MM.1S (cell line): Measurements from ENCODE around the gene INO80B.

Experiments
- DNase-seq: peaks from one replicate; pipeline ENCODE4 v3.0.0-alpha.2; 2015
- H2AFZ ChIP-seq: fragments of 300-600 bp; sonication (generic); 2 replicates; pipeline ENCODE4 v1.6.0; 2016; ENCODE audit warnings: antibody characterized with exemption, low read length
- H3F3A ChIP-seq: fragments of 300-600 bp; sonication (generic); 2 replicates; pipeline ENCODE4 v1.6.1; 2016; ENCODE audit warnings: mild to moderate bottlenecking, antibody characterized with exemption, low read length, moderate library complexity, mixed read lengths; ENCODE audit not compliant: insufficient read depth
- H3K27ac ChIP-seq: fragments of 300-600 bp; sonication (generic); 2 replicates; pipeline ENCODE4 v1.5.1; 2016; ENCODE audit warnings: mild to moderate bottlenecking, low read length
- H3K27me3 ChIP-seq: fragments of 300-600 bp; sonication (generic); replicated peaks from 2 replicates; pipeline ENCODE4 v1.6.0; 2016; ENCODE audit warnings: low read length; ENCODE audit not compliant: insufficient read depth
- H3K36me3 ChIP-seq: fragments of 300-600 bp; sonication (generic); replicated peaks from 2 replicates; pipeline ENCODE4 v1.6.1; 2016; ENCODE audit warnings: mild to moderate bottlenecking, low read length, mixed read lengths; ENCODE audit not compliant: insufficient read depth
- H3K4me1 ChIP-seq: fragments of 300-600 bp; sonication (generic); 2 replicates; pipeline ENCODE4 v1.6.1; 2016; ENCODE audit warnings: low read length, mixed read lengths
- H3K4me2 ChIP-seq: fragments of 300-600 bp; sonication (generic); 2 replicates; pipeline ENCODE4 v1.6.0; 2016; ENCODE audit warnings: low read depth, low read length
- H3K4me3 ChIP-seq: fragments of 300-600 bp; sonication (generic); 2 replicates; pipeline ENCODE4 v1.5.1; 2016; ENCODE audit warnings: low read length, mixed read lengths
- H3K79me2 ChIP-seq: fragments of 300-600 bp; sonication (generic); 2 replicates; pipeline ENCODE4 v1.6.1; 2016; ENCODE audit warnings: mixed run types, low read length, mixed read lengths
- H3K9ac ChIP-seq: fragments of 300-600 bp; sonication (generic); 2 replicates; pipeline ENCODE4 v1.6.1; 2016; ENCODE audit warnings: low read length, mixed read lengths
- H3K9me2 ChIP-seq: fragments of 300-600 bp; sonication (generic); replicated peaks from 2 replicates; pipeline ENCODE4 v1.6.1; 2016; ENCODE audit warnings: mild to moderate bottlenecking, low read length, mixed read lengths; ENCODE audit not compliant: insufficient read depth
- H3K9me3 ChIP-seq: fragments of 300-600 bp; sonication (generic); replicated peaks from 2 replicates; pipeline ENCODE4 v1.6.1; 2016; ENCODE audit warnings: mild to moderate bottlenecking, low read length, mixed read lengths; ENCODE audit not compliant: insufficient read depth
- H4K20me1 ChIP-seq: fragments of 300-600 bp; sonication (generic); 2 replicates; pipeline ENCODE4 v1.6.1; 2016; ENCODE audit warnings: mild to moderate bottlenecking, low read length, moderate library complexity, mixed read lengths; ENCODE audit not compliant: insufficient read depth
- EZH2 ChIP-seq: fragments of 300-600 bp; sonication (generic); optimal IDR thresholded peaks from 2 replicates; pipeline ENCODE3; 2017; ENCODE audit warnings: low read depth, mild to moderate bottlenecking, antibody characterized with exemption, low read length, mixed read lengths
- EZH2phosphoT487 ChIP-seq: fragments of 300-600 bp; sonication (generic); IDR thresholded peaks from 2 replicates; pipeline ENCODE4 v1.6.1; 2018; ENCODE audit warnings: antibody characterized with exemption, low read length
- TF ChIP-seq, protein P1 (sequence below): fragments of 300-600 bp; sonication (generic); IDR thresholded peaks from 2 replicates; pipeline ENCODE4 v1.5.1; 2016; ENCODE audit warnings: antibody characterized with exemption, low read length, mixed read lengths

INO80B gene

DNA sequence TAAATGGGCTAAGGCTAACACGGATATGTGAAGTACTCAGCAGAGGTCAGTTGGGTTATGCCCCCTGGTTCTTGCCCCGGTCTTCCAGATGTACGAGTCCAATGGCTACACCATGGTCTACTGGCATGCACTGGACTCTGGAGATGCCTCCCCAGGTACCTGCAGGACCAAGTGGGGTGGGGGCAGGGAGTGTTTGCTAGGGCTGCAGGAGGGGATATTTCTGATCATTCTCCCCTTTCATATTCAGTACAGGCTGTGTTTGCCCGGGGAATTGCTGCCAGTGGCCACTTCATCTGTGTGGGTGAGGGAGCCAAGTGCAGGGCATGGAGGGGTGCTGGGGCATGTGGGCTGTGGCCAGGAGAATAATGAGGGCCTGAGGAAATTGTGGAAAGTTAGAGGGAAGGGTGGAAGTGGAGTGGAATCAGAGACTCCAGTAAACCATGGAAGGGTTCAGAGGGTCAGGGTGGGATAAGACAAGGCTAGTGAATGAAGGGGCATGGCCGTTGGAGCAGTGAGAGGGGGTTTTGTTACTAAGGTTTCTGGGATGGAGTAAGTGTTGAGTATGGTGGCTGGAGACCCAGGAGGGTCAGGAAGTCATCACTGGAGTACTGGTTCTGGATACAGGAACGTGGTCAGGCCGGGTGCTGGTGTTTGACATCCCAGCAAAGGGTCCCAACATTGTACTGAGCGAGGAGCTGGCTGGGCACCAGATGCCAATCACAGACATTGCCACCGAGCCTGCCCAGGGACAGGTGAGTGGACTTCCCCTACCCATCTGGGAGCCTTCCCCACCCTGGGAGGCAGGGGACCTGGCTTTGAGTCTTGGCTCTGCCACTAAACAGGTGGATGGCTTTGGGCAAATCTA, 31.4 kb upstream of the INO80B start:
- Histone ChIP-seq H3K9me3 (no peaks in the 10 kb centered on the region), H4K20me1 (no peaks in the 10 kb centered on the region), H3K4me1 (peaks cover 10% of the 10 kb centered on the region), H3K4me2 (no peak overlapping the region), H2AFZ (no peak overlapping the region), H3K9me2 (no peaks in the 10 kb centered on the region), H3K27ac (no peak overlapping the region), H3K27me3 (no peaks in the 10 kb centered on the region), H3K79me2 (no peaks in the 10 kb centered on the region), H3K9ac (no peak overlapping the region), H3K36me3 (no peaks in the 10 kb centered on the region), H3K4me3 (no peak overlapping the region), H3F3A (peaks cover 8% of the 10 kb centered on the region; the same call in 1 of the 2 replicates)
- TF ChIP-seq, protein P1, sequence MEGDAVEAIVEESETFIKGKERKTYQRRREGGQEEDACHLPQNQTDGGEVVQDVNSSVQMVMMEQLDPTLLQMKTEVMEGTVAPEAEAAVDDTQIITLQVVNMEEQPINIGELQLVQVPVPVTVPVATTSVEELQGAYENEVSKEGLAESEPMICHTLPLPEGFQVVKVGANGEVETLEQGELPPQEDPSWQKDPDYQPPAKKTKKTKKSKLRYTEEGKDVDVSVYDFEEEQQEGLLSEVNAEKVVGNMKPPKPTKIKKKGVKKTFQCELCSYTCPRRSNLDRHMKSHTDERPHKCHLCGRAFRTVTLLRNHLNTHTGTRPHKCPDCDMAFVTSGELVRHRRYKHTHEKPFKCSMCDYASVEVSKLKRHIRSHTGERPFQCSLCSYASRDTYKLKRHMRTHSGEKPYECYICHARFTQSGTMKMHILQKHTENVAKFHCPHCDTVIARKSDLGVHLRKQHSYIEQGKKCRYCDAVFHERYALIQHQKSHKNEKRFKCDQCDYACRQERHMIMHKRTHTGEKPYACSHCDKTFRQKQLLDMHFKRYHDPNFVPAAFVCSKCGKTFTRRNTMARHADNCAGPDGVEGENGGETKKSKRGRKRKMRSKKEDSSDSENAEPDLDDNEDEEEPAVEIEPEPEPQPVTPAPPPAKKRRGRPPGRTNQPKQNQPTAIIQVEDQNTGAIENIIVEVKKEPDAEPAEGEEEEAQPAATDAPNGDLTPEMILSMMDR, result no peak
- no peak for TF ChIP-seq EZH2phosphoT487
- no peak for TF ChIP-seq EZH2
- no peak for DNase-seq

DNA sequence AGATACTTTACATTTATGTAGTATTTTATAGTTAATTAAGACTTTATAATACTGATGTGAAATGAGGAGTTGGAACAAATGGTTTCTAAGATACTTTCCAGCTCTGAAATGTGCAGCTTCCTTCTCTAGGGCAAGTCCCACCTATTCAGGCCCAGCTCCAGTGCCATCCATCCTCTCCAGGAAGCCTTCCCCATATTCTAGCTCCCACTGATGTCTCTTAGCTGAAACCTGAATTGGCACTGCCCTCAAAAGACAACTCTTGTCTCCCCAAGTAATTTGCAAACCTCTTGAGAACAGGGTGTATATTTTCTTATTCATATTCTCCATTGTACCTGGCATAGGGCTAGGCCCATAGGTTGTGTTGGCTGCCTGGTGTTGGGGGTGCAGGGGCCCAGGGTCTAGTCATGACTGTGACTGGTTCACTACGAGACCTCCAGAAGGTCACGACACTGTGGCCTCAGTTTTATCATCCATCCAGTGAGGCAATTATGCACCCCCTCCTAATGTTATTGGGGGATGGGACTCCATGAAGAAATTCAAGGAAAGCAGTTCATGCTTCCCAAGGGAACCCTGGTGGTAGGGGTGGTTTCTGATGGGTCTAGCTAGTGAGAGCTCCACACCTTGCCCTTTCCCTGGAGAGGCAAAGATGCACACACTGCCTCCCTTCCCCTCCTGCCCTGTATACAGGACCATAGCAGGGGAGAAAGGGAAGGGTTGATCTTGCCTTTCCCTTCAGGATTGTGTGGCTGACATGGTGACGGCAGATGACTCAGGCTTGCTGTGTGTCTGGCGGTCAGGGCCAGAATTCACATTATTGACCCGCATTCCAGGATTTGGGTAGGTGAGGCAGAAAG, 30.5 kb upstream of the INO80B start:
- Histone ChIP-seq H3K9ac (no peak overlapping the region), H3K9me3 (no peaks in the 10 kb centered on the region), H3K4me2 (no peak overlapping the region), H3K79me2 (no peaks in the 10 kb centered on the region), H3K27me3 (no peaks in the 10 kb centered on the region), H3K9me2 (no peaks in the 10 kb centered on the region), H3F3A (peaks cover 8% of the 10 kb centered on the region; the same call in 1 of the 2 replicates), H3K4me3 (no peak overlapping the region), H3K36me3 (no peaks in the 10 kb centered on the region), H3K4me1 (peaks cover 10% of the 10 kb centered on the region), H2AFZ (no peak overlapping the region), H3K27ac (no peak overlapping the region), H4K20me1 (no peaks in the 10 kb centered on the region)
- TF ChIP-seq, protein P1, result no peak
- TF ChIP-seq EZH2 (no peak), EZH2phosphoT487 (no peak)
- DNase-seq, result no peak

DNA sequence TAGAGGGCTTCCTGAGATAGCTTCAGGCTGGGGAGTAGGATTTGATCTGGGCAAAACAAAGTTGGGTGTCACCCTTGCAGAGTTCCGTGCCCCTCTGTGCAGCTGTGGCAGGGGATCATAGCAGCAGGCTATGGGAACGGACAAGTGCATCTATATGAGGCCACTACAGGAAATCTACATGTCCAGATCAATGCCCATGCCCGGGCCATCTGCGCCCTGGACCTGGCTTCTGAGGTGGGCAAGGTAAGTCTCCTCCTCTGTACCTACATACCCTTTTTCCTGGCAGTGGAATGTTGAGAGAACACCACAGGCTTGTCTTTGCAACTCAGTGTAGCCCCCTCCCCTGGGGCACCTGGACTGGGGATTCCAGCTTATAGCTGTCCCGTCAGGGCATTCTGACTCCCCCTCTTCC, 29.9 kb upstream of the INO80B start:
- Histone ChIP-seq H3K9ac (no peak overlapping the region), H3K9me3 (no peaks in the 10 kb centered on the region), H3K36me3 (no peaks in the 10 kb centered on the region), H3K27me3 (no peaks in the 10 kb centered on the region), H2AFZ (no peak overlapping the region), H3K79me2 (no peaks in the 10 kb centered on the region), H3K4me1 (peaks cover 8% of the 10 kb centered on the region), H3K27ac (no peak overlapping the region), H3K4me2 (no peak overlapping the region), H4K20me1 (no peaks in the 10 kb centered on the region), H3F3A (peaks cover 8% of the 10 kb centered on the region; the same call in 1 of the 2 replicates), H3K9me2 (no peaks in the 10 kb centered on the region), H3K4me3 (no peak overlapping the region)
- TF ChIP-seq, protein P1, result no peak
- TF ChIP-seq EZH2phosphoT487 (no peak), EZH2 (no peak)
- no peak for DNase-seq
